GM23338 (cell line): Measurements from ENCODE around the gene ALPI. TPM values are rescaled to one million over a fixed set of nuclear protein-coding genes. Genes with fewer than 3 reads are reported as not detected.

ENCODE experiments used
- ATAC-seq: fragments of 200-7000 bp; cut with Tn5 transposase; 3 replicates; pipeline ENCODE4 v1.9.1; 2020
- DNase-seq: peaks from one replicate; pipeline ENCODE4 v3.0.0-alpha.2; 2015; ENCODE audit warnings: low spot score
- H2AFZ ChIP-seq: fragments of 200-600 bp; sonication (generic); 2 replicates; pipeline ENCODE4 v1.8.0; 2016; ENCODE audit warnings: antibody characterized with exemption, mild to moderate bottlenecking, moderate library complexity
- H3F3A ChIP-seq: fragments of 200-600 bp; sonication (generic); replicated peaks from 2 replicates; pipeline ENCODE4 v1.8.0; 2017; ENCODE audit warnings: antibody characterized with exemption, mixed run types, low read depth
- H3K27ac ChIP-seq: fragments of 200-600 bp; sonication (generic); 2 replicates; pipeline ENCODE4 v1.6.1; 2016; ENCODE audit warnings: low read depth
- H3K27me3 ChIP-seq: fragments of 200-600 bp; sonication (generic); 2 replicates; pipeline ENCODE4 v1.8.0; 2016; ENCODE audit warnings: mild to moderate bottlenecking, mixed run types, moderate library complexity; ENCODE audit not compliant: insufficient read depth
- H3K36me3 ChIP-seq: fragments of 200-600 bp; sonication (generic); 2 replicates; pipeline ENCODE4 v1.8.0; 2016; ENCODE audit warnings: mild to moderate bottlenecking; ENCODE audit not compliant: insufficient read depth
- H3K4me1 ChIP-seq: fragments of 200-600 bp; sonication (generic); 2 replicates; pipeline ENCODE4 v1.8.0; 2016; ENCODE audit warnings: mild to moderate bottlenecking, moderate library complexity; ENCODE audit not compliant: insufficient read depth
- H3K4me2 ChIP-seq: fragments of 200-600 bp; sonication (generic); 2 replicates; pipeline ENCODE4 v1.7.1; 2017; ENCODE audit warnings: mixed run types
- H3K4me3 ChIP-seq: fragments of 200-600 bp; sonication (generic); 2 replicates; pipeline ENCODE4 v1.6.1; 2016; ENCODE audit warnings: mixed run types
- H3K79me2 ChIP-seq: fragments of 200-600 bp; sonication (generic); replicated peaks from 2 replicates; pipeline ENCODE4 v1.8.0; 2017; ENCODE audit warnings: mild to moderate bottlenecking; ENCODE audit not compliant: insufficient read depth
- H3K9me2 ChIP-seq: fragments of 200-600 bp; sonication (generic); 2 replicates; pipeline ENCODE4 v1.8.0; 2017; ENCODE audit not compliant: insufficient read depth
- H4K20me1 ChIP-seq: fragments of 200-600 bp; sonication (generic); replicated peaks from 2 replicates; pipeline ENCODE4 v1.8.0; 2017; ENCODE audit warnings: mild to moderate bottlenecking; ENCODE audit not compliant: insufficient read depth
- H3K27ac Mint-ChIP-seq: 2 replicates; pipeline ENCODE4 v1.8.0; 2020; ENCODE audit warnings: inconsistent platforms, mild to moderate bottlenecking, moderate library complexity, mixed read lengths
- H3K27me3 Mint-ChIP-seq: 3 replicates; pipeline ENCODE4 v1.8.0; 2022; ENCODE audit warnings: low read depth, mild to moderate bottlenecking, moderate library complexity, mixed read lengths, inconsistent platforms; ENCODE audit not compliant: insufficient read depth, poor library complexity
- H3K36me3 Mint-ChIP-seq: 3 replicates; pipeline ENCODE4 v1.8.0; 2021; ENCODE audit warnings: low read depth, mild to moderate bottlenecking, inconsistent platforms, moderate library complexity, mixed read lengths
- H3K4me1 Mint-ChIP-seq: 3 replicates; pipeline ENCODE4 v1.8.0; 2020; ENCODE audit warnings: mild to moderate bottlenecking, inconsistent platforms, mixed read lengths
- H3K4me3 Mint-ChIP-seq: 3 replicates; pipeline ENCODE4 v1.8.0; 2021; ENCODE audit warnings: moderate library complexity, mild to moderate bottlenecking, inconsistent platforms, mixed read lengths
- H3K9me3 Mint-ChIP-seq: 3 replicates; pipeline ENCODE4 v1.8.0; 2020; ENCODE audit warnings: moderate library complexity, mild to moderate bottlenecking, inconsistent platforms, mixed read lengths
- EZH2 ChIP-seq: fragments of 200-600 bp; sonication (generic); IDR thresholded peaks from one replicate; pipeline ENCODE4 v1.8.0; 2017; ENCODE audit warnings: antibody characterized with exemption, mild to moderate bottlenecking, low read depth; ENCODE audit not compliant: unreplicated experiment
- NANOG ChIP-seq: IDR thresholded peaks from 2 replicates; pipeline ENCODE4 v1.6.1; 2016; ENCODE audit warnings: antibody characterized with exemption, borderline replicate concordance
- POLR2AphosphoS5 ChIP-seq: IDR thresholded peaks from 2 replicates; pipeline ENCODE4 v1.6.1; 2016; ENCODE audit warnings: antibody characterized with exemption, low read depth
- STAT1 ChIP-seq: IDR thresholded peaks from one replicate; pipeline ENCODE4 v1.6.1; 2016; ENCODE audit warnings: antibody characterized with exemption; ENCODE audit not compliant: unreplicated experiment
- ZNF114 ChIP-seq: fragments of 250-450 bp; sonication (Bioruptor Pico); IDR thresholded peaks from 2 replicates; pipeline ENCODE4 v1.5.0; 2020; ENCODE audit warnings: mild to moderate bottlenecking, moderate library complexity
- ZNF331 ChIP-seq: fragments of 250-450 bp; sonication (Bioruptor Pico); IDR thresholded peaks from 2 replicates; pipeline ENCODE4 v1.5.0; 2020; ENCODE audit warnings: low read depth, mild to moderate bottlenecking, moderate library complexity
- polyA plus RNA-seq: library from polyadenylated mRNA; unstranded; fragments of >200 nt; fragmentation: Nextera tagmentation; extraction: Ambion mirVana; gene quantifications from 2 replicates; pipeline ENCODE4 v1.2.1, GENCODE V29; 2016
- total RNA-seq: library from RNA; depleted of rRNA; stranded (reverse); fragments of >200 nt; shearing (Covaris generic); gene quantifications from 2 replicates; pipeline ENCODE4 v1.2.3, GENCODE V29; 2014
- TF ChIP-seq, protein P1 (sequence below): fragments of 250-450 bp; sonication (Bioruptor Pico); IDR thresholded peaks from 2 replicates; pipeline ENCODE4 v1.5.0; 2020; ENCODE audit warnings: mild to moderate bottlenecking, moderate library complexity
- TF ChIP-seq, protein P2 (sequence below): IDR thresholded peaks from 2 replicates; pipeline ENCODE4 v1.6.1; 2016; ENCODE audit warnings: antibody characterized with exemption
- TF ChIP-seq, protein P3 (sequence below), 2 experiments: fragments of 200-600 bp in 1 of 2; sonication (generic) in 1 of 2; conservative IDR thresholded peaks; 2 replicates each; pipeline versions ENCODE4 v1.5.1 to v1.6.1; 2016 to 2017; ENCODE audit warnings: antibody characterized with exemption in 2 of 2, low read depth in 2 of 2, mild to moderate bottlenecking in 2 of 2, moderate library complexity in 1 of 2

The ALPI gene
- total and polyA plus RNA-seq, 2 experiments from 2014 or later: not detected

DNA sequence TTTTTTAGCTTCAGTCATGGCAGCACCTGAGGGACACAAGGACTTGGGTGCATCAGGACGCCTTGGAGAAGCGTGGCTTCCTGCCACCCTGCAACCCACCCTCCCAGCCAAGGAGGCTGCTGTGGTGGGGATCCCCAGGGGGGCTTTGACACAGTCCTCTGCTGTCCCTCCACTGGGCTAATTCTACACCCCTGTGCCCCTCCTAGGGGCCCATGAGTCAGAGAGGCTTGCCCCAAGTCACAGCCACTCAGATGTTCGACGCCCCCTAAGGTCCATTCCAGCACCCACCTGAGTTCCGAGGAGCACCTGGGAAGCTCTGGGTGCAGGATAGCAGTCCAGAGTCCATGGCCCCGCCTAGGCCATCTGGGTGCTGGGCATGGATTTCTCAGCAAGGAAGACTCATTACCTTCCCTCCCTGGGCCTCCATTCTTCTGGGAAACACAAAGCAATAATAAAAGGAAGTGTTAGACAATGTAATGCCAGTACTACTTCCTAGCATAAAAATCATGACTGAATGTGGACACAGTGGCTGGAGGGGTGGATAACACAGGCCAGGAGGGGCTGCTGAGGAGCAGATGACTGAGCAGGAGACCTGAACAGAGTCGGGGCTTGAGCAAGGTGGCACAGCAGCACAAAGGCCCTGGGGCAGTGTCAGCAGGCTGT lies 45.6 kb upstream of the ALPI start (continued):
- TF ChIP-seq STAT1 (no peak), ZNF331 (no peak)

DNA sequence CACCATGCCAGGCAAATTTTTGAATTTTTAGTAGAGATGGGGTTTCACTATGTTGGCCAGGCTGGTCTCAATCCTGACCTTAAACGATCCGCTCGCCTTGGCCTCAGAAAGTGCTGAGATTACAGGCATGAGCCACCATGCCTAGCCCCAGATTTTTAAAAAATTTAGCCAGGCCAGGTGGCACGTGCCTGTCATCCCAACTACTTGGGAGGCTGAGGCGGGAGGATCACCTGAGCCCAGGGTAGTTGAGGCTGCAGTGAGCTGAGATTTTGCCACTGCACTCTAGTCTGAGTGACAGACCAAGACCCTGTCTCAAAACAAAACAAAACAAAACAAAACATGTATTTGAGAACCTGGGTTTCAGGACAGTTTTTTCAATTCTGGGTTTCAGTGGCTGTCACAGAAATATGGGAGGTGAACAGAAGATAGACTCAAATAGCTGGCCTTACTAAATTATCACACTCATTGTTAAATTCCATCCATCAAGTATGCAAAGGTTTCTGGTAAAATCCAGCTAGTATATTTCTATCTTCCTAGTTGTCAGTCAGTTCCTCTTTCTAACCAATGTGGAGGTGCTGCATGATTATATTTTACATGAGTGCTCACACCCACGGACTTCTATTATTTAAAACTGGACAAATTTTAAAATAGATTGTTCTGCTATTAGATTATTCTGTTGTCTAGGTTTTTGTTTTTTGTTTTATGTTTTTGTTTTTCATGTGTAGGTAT lies 43.9 kb upstream of the ALPI start:
- 0 out of 2 replicates have a peak, but pooled peaks cover 4% of the 10 kb centered on the region for H4K20me1 ChIP-seq
- TF ChIP-seq, protein P1, sequence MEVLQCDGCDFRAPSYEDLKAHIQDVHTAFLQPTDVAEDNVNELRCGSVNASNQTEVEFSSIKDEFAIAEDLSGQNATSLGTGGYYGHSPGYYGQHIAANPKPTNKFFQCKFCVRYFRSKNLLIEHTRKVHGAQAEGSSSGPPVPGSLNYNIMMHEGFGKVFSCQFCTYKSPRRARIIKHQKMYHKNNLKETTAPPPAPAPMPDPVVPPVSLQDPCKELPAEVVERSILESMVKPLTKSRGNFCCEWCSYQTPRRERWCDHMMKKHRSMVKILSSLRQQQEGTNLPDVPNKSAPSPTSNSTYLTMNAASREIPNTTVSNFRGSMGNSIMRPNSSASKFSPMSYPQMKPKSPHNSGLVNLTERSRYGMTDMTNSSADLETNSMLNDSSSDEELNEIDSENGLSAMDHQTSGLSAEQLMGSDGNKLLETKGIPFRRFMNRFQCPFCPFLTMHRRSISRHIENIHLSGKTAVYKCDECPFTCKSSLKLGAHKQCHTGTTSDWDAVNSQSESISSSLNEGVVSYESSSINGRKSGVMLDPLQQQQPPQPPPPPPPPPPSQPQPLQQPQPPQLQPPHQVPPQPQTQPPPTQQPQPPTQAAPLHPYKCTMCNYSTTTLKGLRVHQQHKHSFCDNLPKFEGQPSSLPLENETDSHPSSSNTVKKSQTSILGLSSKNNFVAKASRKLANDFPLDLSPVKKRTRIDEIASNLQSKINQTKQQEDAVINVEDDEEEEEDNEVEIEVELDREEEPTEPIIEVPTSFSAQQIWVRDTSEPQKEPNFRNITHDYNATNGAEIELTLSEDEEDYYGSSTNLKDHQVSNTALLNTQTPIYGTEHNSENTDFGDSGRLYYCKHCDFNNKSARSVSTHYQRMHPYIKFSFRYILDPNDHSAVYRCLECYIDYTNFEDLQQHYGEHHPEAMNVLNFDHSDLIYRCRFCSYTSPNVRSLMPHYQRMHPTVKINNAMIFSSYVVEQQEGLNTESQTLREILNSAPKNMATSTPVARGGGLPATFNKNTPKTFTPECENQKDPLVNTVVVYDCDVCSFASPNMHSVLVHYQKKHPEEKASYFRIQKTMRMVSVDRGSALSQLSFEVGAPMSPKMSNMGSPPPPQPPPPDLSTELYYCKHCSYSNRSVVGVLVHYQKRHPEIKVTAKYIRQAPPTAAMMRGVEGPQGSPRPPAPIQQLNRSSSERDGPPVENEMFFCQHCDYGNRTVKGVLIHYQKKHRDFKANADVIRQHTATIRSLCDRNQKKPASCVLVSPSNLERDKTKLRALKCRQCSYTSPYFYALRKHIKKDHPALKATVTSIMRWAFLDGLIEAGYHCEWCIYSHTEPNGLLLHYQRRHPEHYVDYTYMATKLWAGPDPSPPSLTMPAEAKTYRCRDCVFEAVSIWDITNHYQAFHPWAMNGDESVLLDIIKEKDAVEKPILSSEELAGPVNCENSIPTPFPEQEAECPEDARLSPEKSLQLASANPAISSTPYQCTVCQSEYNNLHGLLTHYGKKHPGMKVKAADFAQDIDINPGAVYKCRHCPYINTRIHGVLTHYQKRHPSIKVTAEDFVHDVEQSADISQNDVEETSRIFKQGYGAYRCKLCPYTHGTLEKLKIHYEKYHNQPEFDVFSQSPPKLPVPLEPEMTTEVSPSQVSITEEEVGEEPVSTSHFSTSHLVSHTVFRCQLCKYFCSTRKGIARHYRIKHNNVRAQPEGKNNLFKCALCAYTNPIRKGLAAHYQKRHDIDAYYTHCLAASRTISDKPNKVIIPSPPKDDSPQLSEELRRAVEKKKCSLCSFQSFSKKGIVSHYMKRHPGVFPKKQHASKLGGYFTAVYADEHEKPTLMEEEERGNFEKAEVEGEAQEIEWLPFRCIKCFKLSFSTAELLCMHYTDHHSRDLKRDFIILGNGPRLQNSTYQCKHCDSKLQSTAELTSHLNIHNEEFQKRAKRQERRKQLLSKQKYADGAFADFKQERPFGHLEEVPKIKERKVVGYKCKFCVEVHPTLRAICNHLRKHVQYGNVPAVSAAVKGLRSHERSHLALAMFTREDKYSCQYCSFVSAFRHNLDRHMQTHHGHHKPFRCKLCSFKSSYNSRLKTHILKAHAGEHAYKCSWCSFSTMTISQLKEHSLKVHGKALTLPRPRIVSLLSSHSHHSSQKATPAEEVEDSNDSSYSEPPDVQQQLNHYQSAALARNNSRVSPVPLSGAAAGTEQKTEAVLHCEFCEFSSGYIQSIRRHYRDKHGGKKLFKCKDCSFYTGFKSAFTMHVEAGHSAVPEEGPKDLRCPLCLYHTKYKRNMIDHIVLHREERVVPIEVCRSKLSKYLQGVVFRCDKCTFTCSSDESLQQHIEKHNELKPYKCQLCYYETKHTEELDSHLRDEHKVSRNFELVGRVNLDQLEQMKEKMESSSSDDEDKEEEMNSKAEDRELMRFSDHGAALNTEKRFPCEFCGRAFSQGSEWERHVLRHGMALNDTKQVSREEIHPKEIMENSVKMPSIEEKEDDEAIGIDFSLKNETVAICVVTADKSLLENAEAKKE: no peak
- no peak for TF ChIP-seq EZH2
- no peak for TF ChIP-seq ZNF114 (CRISPR knock-in tag)
- TF ChIP-seq, protein P2, sequence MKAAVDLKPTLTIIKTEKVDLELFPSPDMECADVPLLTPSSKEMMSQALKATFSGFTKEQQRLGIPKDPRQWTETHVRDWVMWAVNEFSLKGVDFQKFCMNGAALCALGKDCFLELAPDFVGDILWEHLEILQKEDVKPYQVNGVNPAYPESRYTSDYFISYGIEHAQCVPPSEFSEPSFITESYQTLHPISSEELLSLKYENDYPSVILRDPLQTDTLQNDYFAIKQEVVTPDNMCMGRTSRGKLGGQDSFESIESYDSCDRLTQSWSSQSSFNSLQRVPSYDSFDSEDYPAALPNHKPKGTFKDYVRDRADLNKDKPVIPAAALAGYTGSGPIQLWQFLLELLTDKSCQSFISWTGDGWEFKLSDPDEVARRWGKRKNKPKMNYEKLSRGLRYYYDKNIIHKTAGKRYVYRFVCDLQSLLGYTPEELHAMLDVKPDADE: no peak
- TF ChIP-seq, protein P3, sequence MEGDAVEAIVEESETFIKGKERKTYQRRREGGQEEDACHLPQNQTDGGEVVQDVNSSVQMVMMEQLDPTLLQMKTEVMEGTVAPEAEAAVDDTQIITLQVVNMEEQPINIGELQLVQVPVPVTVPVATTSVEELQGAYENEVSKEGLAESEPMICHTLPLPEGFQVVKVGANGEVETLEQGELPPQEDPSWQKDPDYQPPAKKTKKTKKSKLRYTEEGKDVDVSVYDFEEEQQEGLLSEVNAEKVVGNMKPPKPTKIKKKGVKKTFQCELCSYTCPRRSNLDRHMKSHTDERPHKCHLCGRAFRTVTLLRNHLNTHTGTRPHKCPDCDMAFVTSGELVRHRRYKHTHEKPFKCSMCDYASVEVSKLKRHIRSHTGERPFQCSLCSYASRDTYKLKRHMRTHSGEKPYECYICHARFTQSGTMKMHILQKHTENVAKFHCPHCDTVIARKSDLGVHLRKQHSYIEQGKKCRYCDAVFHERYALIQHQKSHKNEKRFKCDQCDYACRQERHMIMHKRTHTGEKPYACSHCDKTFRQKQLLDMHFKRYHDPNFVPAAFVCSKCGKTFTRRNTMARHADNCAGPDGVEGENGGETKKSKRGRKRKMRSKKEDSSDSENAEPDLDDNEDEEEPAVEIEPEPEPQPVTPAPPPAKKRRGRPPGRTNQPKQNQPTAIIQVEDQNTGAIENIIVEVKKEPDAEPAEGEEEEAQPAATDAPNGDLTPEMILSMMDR (conservative IDR thresholded peaks at IDR 0.05; ENCODE audit: low read depth in 2 of 2): no peak
- no peak for TF ChIP-seq POLR2AphosphoS5
- TF ChIP-seq NANOG: no peak
- no peak for DNase-seq
- H3F3A ChIP-seq: no peaks in the 10 kb centered on the region
- peaks cover 5% of the 10 kb centered on the region for H3K27me3 Mint-ChIP-seq
- no peak overlapping the region for H3K4me3 ChIP-seq
- H3K36me3 Mint-ChIP-seq: no peaks in the 10 kb centered on the region; the same call in 2 of the 3 replicates
- no peak overlapping the region for H3K4me3 Mint-ChIP-seq
- no peak overlapping the region for H3K27ac Mint-ChIP-seq
- H3K4me2 ChIP-seq: no peak overlapping the region
- no peaks in the 10 kb centered on the region for H3K4me1 ChIP-seq
- ATAC-seq: no peak
- H3K27me3 ChIP-seq: no peaks in the 10 kb centered on the region
- H3K27ac ChIP-seq: peak overlapping the region; percentile 47; the same call in 1 of the 2 replicates
- H2AFZ ChIP-seq: no peak overlapping the region
- no peaks in the 10 kb centered on the region for H3K79me2 ChIP-seq
- H3K36me3 ChIP-seq: no peaks in the 10 kb centered on the region
- H3K4me1 Mint-ChIP-seq: no peaks in the 10 kb centered on the region
- H3K9me2 ChIP-seq: 0 out of 2 replicates have a peak, but pooled peaks cover 3% of the 10 kb centered on the region
- no peaks in the 10 kb centered on the region for H3K9me3 Mint-ChIP-seq
